WTC11 (cell line): Measurements from ENCODE around the gene RAMP3. TPM values are rescaled to one million over a fixed set of nuclear protein-coding genes. Genes with fewer than 3 reads are reported as not detected.

Experiments used
- ATAC-seq: fragments of 200-7000 bp; cut with Tn5 transposase; 2 replicates; pipeline ENCODE4 v1.10.0; 2021; ENCODE audit warnings: mild to moderate bottlenecking, moderate library complexity
- CTCF ChIA-PET: fragments of 300-600 bp; sonication (Branson Sonifier 250); formaldehyde crosslinking; loops from one replicate; lab custom pipeline; 2021; ENCODE audit warnings: antibody characterized with exemption; lab: Charles Lee
- POLR2A ChIA-PET: fragments of 350-600 bp; sonication (Branson Sonifier 250); formaldehyde crosslinking; loops from one replicate; lab custom pipeline; 2021; ENCODE audit warnings: antibody characterized with exemption; lab: Charles Lee
- DNase-seq: peaks from one replicate; pipeline ENCODE4 v3.0.0; 2021; ENCODE audit warnings: low spot score
- H3K27ac Mint-ChIP-seq: 2 replicates; pipeline ENCODE4 v1.8.0; 2021; ENCODE audit warnings: mixed read lengths
- H3K27me3 Mint-ChIP-seq: 2 replicates; pipeline ENCODE4 v1.8.0; 2021; ENCODE audit warnings: low read depth, mild to moderate bottlenecking, moderate library complexity, mixed read lengths
- H3K36me3 Mint-ChIP-seq: 2 replicates; pipeline ENCODE4 v1.8.0; 2021; ENCODE audit warnings: mixed read lengths
- H3K4me1 Mint-ChIP-seq: 2 replicates; pipeline ENCODE4 v1.8.0; 2022; ENCODE audit warnings: mixed read lengths
- H3K4me3 Mint-ChIP-seq: 2 replicates; pipeline ENCODE4 v1.8.0; 2021; ENCODE audit warnings: mild to moderate bottlenecking, moderate library complexity, mixed read lengths
- H3K9me3 Mint-ChIP-seq: 2 replicates; pipeline ENCODE4 v1.8.0; 2021; ENCODE audit warnings: mixed read lengths
- ATF1 ChIP-seq: sonication (generic); formaldehyde crosslinking; IDR thresholded peaks from 2 replicates; pipeline ENCODE4 v1.8.1; 2023; ENCODE audit warnings: mild to moderate bottlenecking, moderate library complexity, missing genetic modification reagents
- CBFB ChIP-seq: sonication (generic); formaldehyde crosslinking; IDR thresholded peaks from 2 replicates; pipeline ENCODE4 v1.8.1; 2022; ENCODE audit warnings: mild to moderate bottlenecking, low read depth, missing genetic modification reagents
- EMX1 ChIP-seq: fragments of 250-450 bp; sonication (Bioruptor Pico); IDR thresholded peaks from 2 replicates; pipeline ENCODE4 v1.8.0; 2021; ENCODE audit warnings: mild to moderate bottlenecking
- FOXK1 ChIP-seq: sonication (generic); formaldehyde crosslinking; IDR thresholded peaks from 2 replicates; pipeline ENCODE4 v1.8.0; 2022; ENCODE audit warnings: mild to moderate bottlenecking, moderate library complexity, missing genetic modification reagents
- HMGXB4 ChIP-seq: sonication (generic); formaldehyde crosslinking; IDR thresholded peaks from 2 replicates; pipeline ENCODE4 v1.8.1; 2023; ENCODE audit warnings: mild to moderate bottlenecking, moderate library complexity, missing genetic modification reagents
- MYBL2 ChIP-seq: sonication (generic); formaldehyde crosslinking; IDR thresholded peaks from 2 replicates; pipeline ENCODE4 v1.8.1; 2023; ENCODE audit warnings: mild to moderate bottlenecking, moderate library complexity, missing genetic modification reagents
- NFE2L1 ChIP-seq: sonication (generic); formaldehyde crosslinking; IDR thresholded peaks from 2 replicates; pipeline ENCODE4 v1.8.1; 2023; ENCODE audit warnings: missing genetic modification reagents
- TP53 ChIP-seq: sonication (generic); formaldehyde crosslinking; IDR thresholded peaks from 2 replicates; pipeline ENCODE4 v1.8.1; 2023; ENCODE audit warnings: mild to moderate bottlenecking, missing genetic modification reagents
- ZBTB21 ChIP-seq: sonication (generic); formaldehyde crosslinking; IDR thresholded peaks from 2 replicates; pipeline ENCODE4 v1.8.1; 2023; ENCODE audit warnings: mild to moderate bottlenecking, missing genetic modification reagents, borderline replicate concordance
- ZNF396 ChIP-seq: fragments of 250-450 bp; sonication (Bioruptor Pico); IDR thresholded peaks from 2 replicates; pipeline ENCODE4 v1.8.0; 2021; ENCODE audit warnings: mild to moderate bottlenecking, moderate library complexity, borderline replicate concordance
- ZNF425 ChIP-seq: fragments of 250-450 bp; sonication (Bioruptor Pico); conservative IDR thresholded peaks from 2 replicates; pipeline ENCODE4 v1.9.0; 2021; ENCODE audit warnings: mild to moderate bottlenecking
- total RNA-seq: library from RNA; stranded (reverse); gene quantifications from 3 replicates; pipeline ENCODE4 v1.2.3, GENCODE V29; 2021
- TF ChIP-seq, protein P1 (sequence below): sonication (generic); formaldehyde crosslinking; IDR thresholded peaks from 2 replicates; pipeline ENCODE4 v1.8.0; 2023; ENCODE audit warnings: mild to moderate bottlenecking, missing genetic modification reagents
- TF ChIP-seq, protein P2 (sequence below): sonication (generic); formaldehyde crosslinking; IDR thresholded peaks from 2 replicates; pipeline ENCODE4 v1.8.0; 2022; ENCODE audit warnings: mild to moderate bottlenecking, missing genetic modification reagents
- TF ChIP-seq, protein P3 (sequence below): sonication (generic); formaldehyde crosslinking; IDR thresholded peaks from 2 replicates; pipeline ENCODE4 v1.8.1; 2022; ENCODE audit warnings: mild to moderate bottlenecking, moderate library complexity, missing genetic modification reagents
- TF ChIP-seq, protein P4 (sequence below): sonication (generic); formaldehyde crosslinking; IDR thresholded peaks from 2 replicates; pipeline ENCODE4 v1.8.1; 2023; ENCODE audit warnings: mild to moderate bottlenecking, missing genetic modification reagents
- TF ChIP-seq, protein P5 (sequence below): sonication (generic); formaldehyde crosslinking; IDR thresholded peaks from 2 replicates; pipeline ENCODE4 v1.8.0; 2022; ENCODE audit warnings: mild to moderate bottlenecking, missing genetic modification reagents

RAMP3 gene
- total RNA-seq, 1 experiment from 2014 or later = 0.85 TPM

GRCh38 chr7:45216622-45217165 lies 59.1 kb downstream of the RAMP3 start:
- no peaks in the 10 kb centered on the region for H3K36me3 Mint-ChIP-seq

GRCh38 chr7:45217358-45217757 lies 59.8 kb downstream of the RAMP3 start:
- ChIA-PET CTCF (interaction anchor here (0.6 to 3.3 kb wide), 14 partner anchors 8 to 441 kb away, joined by 3 to 25 read pairs (median 4); partner anchors contain the start of gene RAMP3), POLR2A (interaction anchor here (1.7 kb wide), 1 partner anchor 43 kb away, joined by 4 read pairs; no protein-coding TSS in a partner anchor)
- H3K27ac Mint-ChIP-seq = no peak overlapping the region
- no peaks in the 10 kb centered on the region for H3K36me3 Mint-ChIP-seq
- peak; percentile 29 for DNase-seq
- no peak overlapping the region for H3K4me3 Mint-ChIP-seq
- peak; percentile 62 for ATAC-seq
- H3K4me1 Mint-ChIP-seq = peaks cover 18% of the 10 kb centered on the region
- no peaks in the 10 kb centered on the region; the same call in 1 of the 2 replicates for H3K9me3 Mint-ChIP-seq
- no peaks in the 10 kb centered on the region for H3K27me3 Mint-ChIP-seq
- TF ChIP-seq, protein P1, sequence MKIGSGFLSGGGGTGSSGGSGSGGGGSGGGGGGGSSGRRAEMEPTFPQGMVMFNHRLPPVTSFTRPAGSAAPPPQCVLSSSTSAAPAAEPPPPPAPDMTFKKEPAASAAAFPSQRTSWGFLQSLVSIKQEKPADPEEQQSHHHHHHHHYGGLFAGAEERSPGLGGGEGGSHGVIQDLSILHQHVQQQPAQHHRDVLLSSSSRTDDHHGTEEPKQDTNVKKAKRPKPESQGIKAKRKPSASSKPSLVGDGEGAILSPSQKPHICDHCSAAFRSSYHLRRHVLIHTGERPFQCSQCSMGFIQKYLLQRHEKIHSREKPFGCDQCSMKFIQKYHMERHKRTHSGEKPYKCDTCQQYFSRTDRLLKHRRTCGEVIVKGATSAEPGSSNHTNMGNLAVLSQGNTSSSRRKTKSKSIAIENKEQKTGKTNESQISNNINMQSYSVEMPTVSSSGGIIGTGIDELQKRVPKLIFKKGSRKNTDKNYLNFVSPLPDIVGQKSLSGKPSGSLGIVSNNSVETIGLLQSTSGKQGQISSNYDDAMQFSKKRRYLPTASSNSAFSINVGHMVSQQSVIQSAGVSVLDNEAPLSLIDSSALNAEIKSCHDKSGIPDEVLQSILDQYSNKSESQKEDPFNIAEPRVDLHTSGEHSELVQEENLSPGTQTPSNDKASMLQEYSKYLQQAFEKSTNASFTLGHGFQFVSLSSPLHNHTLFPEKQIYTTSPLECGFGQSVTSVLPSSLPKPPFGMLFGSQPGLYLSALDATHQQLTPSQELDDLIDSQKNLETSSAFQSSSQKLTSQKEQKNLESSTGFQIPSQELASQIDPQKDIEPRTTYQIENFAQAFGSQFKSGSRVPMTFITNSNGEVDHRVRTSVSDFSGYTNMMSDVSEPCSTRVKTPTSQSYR = no peak
- TF ChIP-seq CBFB (CRISPR knock-in tag) (no peak), EMX1 (CRISPR knock-in tag) (no peak), TP53 (no peak), FOXK1 (CRISPR knock-in tag) (no peak), NFE2L1 (CRISPR knock-in tag) (no peak), ZBTB21 (CRISPR knock-in tag) (no peak)
- TF ChIP-seq, protein P2, sequence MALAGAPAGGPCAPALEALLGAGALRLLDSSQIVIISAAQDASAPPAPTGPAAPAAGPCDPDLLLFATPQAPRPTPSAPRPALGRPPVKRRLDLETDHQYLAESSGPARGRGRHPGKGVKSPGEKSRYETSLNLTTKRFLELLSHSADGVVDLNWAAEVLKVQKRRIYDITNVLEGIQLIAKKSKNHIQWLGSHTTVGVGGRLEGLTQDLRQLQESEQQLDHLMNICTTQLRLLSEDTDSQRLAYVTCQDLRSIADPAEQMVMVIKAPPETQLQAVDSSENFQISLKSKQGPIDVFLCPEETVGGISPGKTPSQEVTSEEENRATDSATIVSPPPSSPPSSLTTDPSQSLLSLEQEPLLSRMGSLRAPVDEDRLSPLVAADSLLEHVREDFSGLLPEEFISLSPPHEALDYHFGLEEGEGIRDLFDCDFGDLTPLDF (CRISPR knock-in tag) = no peak
- TF ChIP-seq, protein P3, sequence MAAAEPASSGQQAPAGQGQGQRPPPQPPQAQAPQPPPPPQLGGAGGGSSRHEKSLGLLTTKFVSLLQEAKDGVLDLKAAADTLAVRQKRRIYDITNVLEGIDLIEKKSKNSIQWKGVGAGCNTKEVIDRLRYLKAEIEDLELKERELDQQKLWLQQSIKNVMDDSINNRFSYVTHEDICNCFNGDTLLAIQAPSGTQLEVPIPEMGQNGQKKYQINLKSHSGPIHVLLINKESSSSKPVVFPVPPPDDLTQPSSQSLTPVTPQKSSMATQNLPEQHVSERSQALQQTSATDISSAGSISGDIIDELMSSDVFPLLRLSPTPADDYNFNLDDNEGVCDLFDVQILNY = no peak

More at GRCh38 chr7:45216622-45217165, 59.1 kb downstream of the RAMP3 start:
- no peak overlapping the region for H3K27ac Mint-ChIP-seq
- H3K4me3 Mint-ChIP-seq = no peak overlapping the region
- no peaks in the 10 kb centered on the region; the same call in 1 of the 2 replicates for H3K27me3 Mint-ChIP-seq
- ChIA-PET POLR2A (interaction anchor here (1.7 kb wide), 1 partner anchor 44 kb away, joined by 4 read pairs; no protein-coding TSS in a partner anchor), CTCF (interaction anchor here (1.1 to 3.3 kb wide), 9 partner anchors 10 to 441 kb away, joined by 3 to 25 read pairs (median 8); partner anchors contain the start of gene RAMP3)
- ATAC-seq (no peak), DNase-seq (no peak)
- H3K9me3 Mint-ChIP-seq = peaks cover 3% of the 10 kb centered on the region; the same call in 1 of the 2 replicates
- TF ChIP-seq ZNF396 (no peak), ATF1 (CRISPR knock-in tag) (no peak), ZNF425 (CRISPR knock-in tag) (no peak), ZBTB21 (CRISPR knock-in tag) (no peak), HMGXB4 (CRISPR knock-in tag) (no peak), MYBL2 (CRISPR knock-in tag) (no peak)
- TF ChIP-seq, protein P3 = no peak
- TF ChIP-seq, protein P4, sequence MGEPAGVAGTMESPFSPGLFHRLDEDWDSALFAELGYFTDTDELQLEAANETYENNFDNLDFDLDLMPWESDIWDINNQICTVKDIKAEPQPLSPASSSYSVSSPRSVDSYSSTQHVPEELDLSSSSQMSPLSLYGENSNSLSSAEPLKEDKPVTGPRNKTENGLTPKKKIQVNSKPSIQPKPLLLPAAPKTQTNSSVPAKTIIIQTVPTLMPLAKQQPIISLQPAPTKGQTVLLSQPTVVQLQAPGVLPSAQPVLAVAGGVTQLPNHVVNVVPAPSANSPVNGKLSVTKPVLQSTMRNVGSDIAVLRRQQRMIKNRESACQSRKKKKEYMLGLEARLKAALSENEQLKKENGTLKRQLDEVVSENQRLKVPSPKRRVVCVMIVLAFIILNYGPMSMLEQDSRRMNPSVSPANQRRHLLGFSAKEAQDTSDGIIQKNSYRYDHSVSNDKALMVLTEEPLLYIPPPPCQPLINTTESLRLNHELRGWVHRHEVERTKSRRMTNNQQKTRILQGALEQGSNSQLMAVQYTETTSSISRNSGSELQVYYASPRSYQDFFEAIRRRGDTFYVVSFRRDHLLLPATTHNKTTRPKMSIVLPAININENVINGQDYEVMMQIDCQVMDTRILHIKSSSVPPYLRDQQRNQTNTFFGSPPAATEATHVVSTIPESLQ (CRISPR knock-in tag) = no peak
- TF ChIP-seq, protein P5, sequence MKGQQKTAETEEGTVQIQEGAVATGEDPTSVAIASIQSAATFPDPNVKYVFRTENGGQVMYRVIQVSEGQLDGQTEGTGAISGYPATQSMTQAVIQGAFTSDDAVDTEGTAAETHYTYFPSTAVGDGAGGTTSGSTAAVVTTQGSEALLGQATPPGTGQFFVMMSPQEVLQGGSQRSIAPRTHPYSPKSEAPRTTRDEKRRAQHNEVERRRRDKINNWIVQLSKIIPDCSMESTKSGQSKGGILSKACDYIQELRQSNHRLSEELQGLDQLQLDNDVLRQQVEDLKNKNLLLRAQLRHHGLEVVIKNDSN (CRISPR knock-in tag) = no peak
- H3K4me1 Mint-ChIP-seq = peaks cover 18% of the 10 kb centered on the region
